Neuronal stem cell (in vitro differentiated cells): ENCODE data around the gene SPRED3.

Source experiments
- DNase-seq: peaks from one replicate; pipeline ENCODE4 v3.0.0-alpha.2; 2013; ENCODE audit warnings: low spot score
- H2AFZ ChIP-seq: one replicate; pipeline ENCODE4 v1.6.1; 2013; ENCODE audit warnings: mild to moderate bottlenecking, low read length, inconsistent platforms
- H2AK5ac ChIP-seq: 2 replicates; pipeline ENCODE4 v1.6.1; 2013; ENCODE audit warnings: low read depth, mild to moderate bottlenecking, inconsistent platforms, low read length, moderate library complexity, mixed read lengths
- H2BK120ac ChIP-seq: 2 replicates; pipeline ENCODE4 v1.6.1; 2013; ENCODE audit warnings: low read depth, mild to moderate bottlenecking, inconsistent platforms, low read length, moderate library complexity, mixed read lengths
- H2BK12ac ChIP-seq: one replicate; pipeline ENCODE4 v1.6.1; 2013; ENCODE audit warnings: low read length, inconsistent platforms
- H2BK15ac ChIP-seq: 2 replicates; pipeline ENCODE4 v1.6.1; 2013; ENCODE audit warnings: mild to moderate bottlenecking, low read length, inconsistent platforms, mixed read lengths
- H2BK5ac ChIP-seq: one replicate; pipeline ENCODE4 v1.6.1; 2013; ENCODE audit warnings: inconsistent platforms, mild to moderate bottlenecking, low read length, moderate library complexity
- H3K14ac ChIP-seq: one replicate; pipeline ENCODE4 v1.6.1; 2013; ENCODE audit warnings: low read length, inconsistent platforms
- H3K18ac ChIP-seq: 2 replicates; pipeline ENCODE4 v1.6.1; 2013; ENCODE audit warnings: low read length, inconsistent platforms
- H3K23ac ChIP-seq: 2 replicates; pipeline ENCODE4 v1.6.1; 2013; ENCODE audit warnings: low read depth, mild to moderate bottlenecking, mixed read lengths, low read length, inconsistent platforms; ENCODE audit not compliant: poor library complexity
- H3K27ac ChIP-seq: replicated peaks from 3 replicates; pipeline ENCODE4 v1.5.1; 2013; ENCODE audit warnings: low read length, inconsistent platforms
- H3K27me3 ChIP-seq, 3 experiments: 2 replicates each; pipeline ENCODE4 v1.6.1; 2013; ENCODE audit warnings: low read length in 3 of 3, mild to moderate bottlenecking in 2 of 3, inconsistent platforms in 1 of 3, low read depth in 1 of 3, mixed read lengths in 1 of 3, moderate library complexity in 1 of 3; ENCODE audit not compliant: control insufficient read depth in 3 of 3, insufficient read depth in 3 of 3
- H3K36me3 ChIP-seq, 2 donors: replicated peaks in 1 of 2; 2 replicates each; pipeline ENCODE4 v1.6.1; 2013; ENCODE audit warnings: low read length in 2 of 2; ENCODE audit not compliant: control insufficient read depth in 2 of 2, insufficient read depth in 2 of 2
- H3K4ac ChIP-seq: 2 replicates; pipeline ENCODE4 v1.6.1; 2013; ENCODE audit warnings: inconsistent platforms, mild to moderate bottlenecking, low read length, moderate library complexity
- H3K4me1 ChIP-seq, 2 donors: 1 replicate in 1 of 2; 2 replicates in 1 of 2; pipeline ENCODE4 v1.6.1; 2013; ENCODE audit warnings: low read length in 2 of 2, low read depth in 1 of 2; ENCODE audit not compliant: control insufficient read depth in 2 of 2, insufficient read depth in 1 of 2
- H3K4me2 ChIP-seq: one replicate; pipeline ENCODE4 v1.6.1; 2013; ENCODE audit warnings: mild to moderate bottlenecking, low read length, inconsistent platforms; ENCODE audit not compliant: insufficient read depth, poor library complexity, severe bottlenecking
- H3K4me3 ChIP-seq, 2 donors: 2 replicates each; pipeline ENCODE4 v1.5.1; 2013; ENCODE audit warnings: low read length in 2 of 2, mild to moderate bottlenecking in 2 of 2, inconsistent platforms in 1 of 2, moderate library complexity in 1 of 2
- H3K79me1 ChIP-seq: one replicate; pipeline ENCODE4 v1.6.1; 2013; ENCODE audit warnings: low read depth, mild to moderate bottlenecking, inconsistent platforms, low read length, moderate library complexity
- H3K9ac ChIP-seq: one replicate; pipeline ENCODE4 v1.6.1; 2013; ENCODE audit warnings: mild to moderate bottlenecking, low read depth, low read length, inconsistent platforms; ENCODE audit not compliant: poor library complexity
- H3K9me3 ChIP-seq, 2 donors: replicated peaks in 1 of 2; 2 replicates each; pipeline versions ENCODE3 to v1.6.1; 2013; ENCODE audit warnings: low read length in 2 of 2, mild to moderate bottlenecking in 2 of 2, inconsistent platforms in 1 of 2, low read depth in 1 of 2, mixed read lengths in 1 of 2, moderate library complexity in 1 of 2; ENCODE audit not compliant: control insufficient read depth in 2 of 2, insufficient read depth in 1 of 2
- H4K8ac ChIP-seq: one replicate; pipeline ENCODE4 v1.6.1; 2013; ENCODE audit warnings: low read depth, mild to moderate bottlenecking, inconsistent platforms, low read length, moderate library complexity
- H4K91ac ChIP-seq: one replicate; pipeline ENCODE4 v1.6.1; 2013; ENCODE audit warnings: low read length, low read depth, mild to moderate bottlenecking, inconsistent platforms; ENCODE audit not compliant: poor library complexity
- WGBS, 2 donors: extraction: QIAGEN DNeasy Blood & Tissue Kit; methylation state at CpG; one replicate each; pipeline ENCODE4 v1.1.7; 2013; ENCODE audit warnings: missing lambda C conversion rate in 2 of 2, mixed read lengths in 1 of 2; ENCODE audit not compliant: insufficient read length in 2 of 2, insufficient replicate concordance in 1 of 2; ENCODE audit errors: extremely low coverage in 2 of 2; 5-methylcytosine and 5-hydroxymethylcytosine counted together

SPRED3 gene

DNA sequence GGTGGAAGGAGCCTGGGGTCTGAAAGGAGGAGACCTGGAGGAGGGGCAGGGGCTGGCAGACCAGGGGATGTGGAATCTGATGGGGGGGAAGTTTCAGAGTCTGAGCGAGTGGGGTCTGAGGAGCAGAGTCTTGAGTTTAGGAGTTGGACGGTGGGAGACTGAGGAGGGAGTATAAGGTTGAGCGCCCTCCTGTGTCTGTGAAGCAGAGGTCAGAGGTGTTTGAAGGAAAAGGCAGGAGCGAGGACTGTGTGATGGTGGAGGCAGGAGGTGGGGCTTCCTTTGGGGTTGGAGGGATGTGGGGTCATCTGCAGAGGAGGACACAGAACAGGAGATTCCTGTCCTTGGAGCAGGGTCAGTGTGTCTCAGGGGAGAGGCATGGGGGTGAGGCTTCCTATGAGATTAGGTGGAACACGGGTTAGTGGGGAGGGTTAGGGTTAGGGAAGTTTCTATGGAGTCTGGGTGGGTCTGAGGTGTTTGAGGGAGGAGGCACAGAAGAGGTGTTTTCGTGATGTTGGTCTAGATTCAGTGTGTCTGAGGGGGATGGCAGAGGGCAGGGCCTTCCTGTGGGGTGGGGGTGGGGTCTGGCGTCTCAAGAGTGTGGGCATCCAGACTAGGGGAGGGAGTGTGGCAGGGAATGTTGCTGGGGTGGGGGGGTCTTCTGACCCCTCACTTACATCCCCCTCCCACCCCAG is 53.3 kb downstream of the SPRED3 start:
- Histone ChIP-seq H2BK15ac (peak overlapping the region; percentile 93), H3K27me3 (peaks cover 0 to 3% (median 0%) of the 10 kb centered on the region in 3 experiments), H4K91ac (no peak overlapping the region), H3K4me3 (no peak overlapping the region), H3K9me3 (no peaks in the 10 kb centered on the region), H3K18ac (peak overlapping the region; percentile 83), H2AK5ac (no peak overlapping the region), H2BK5ac (peak overlapping the region; percentile 39), H3K9ac (no peak overlapping the region), H2BK12ac (peak overlapping the region; percentile 46), H3K23ac (peak overlapping the region; percentile 55), H2AFZ (peak overlapping the region; percentile 43), H3K4me1 (peaks cover 0 to 5% of the 10 kb centered on the region in 2 donors), H3K79me1 (no peaks in the 10 kb centered on the region), H3K36me3 (no peaks in the 10 kb centered on the region), H3K27ac (no peak overlapping the region), H2BK120ac (no peak overlapping the region), H3K14ac (no peak overlapping the region), H3K4me2 (no peak overlapping the region), H4K8ac (no peak overlapping the region), H3K4ac (no peak overlapping the region)
- WGBS, 2 donors: no CpG with 5 or more reads among the region's 7 CpGs
- DNase-seq: no peak

DNA sequence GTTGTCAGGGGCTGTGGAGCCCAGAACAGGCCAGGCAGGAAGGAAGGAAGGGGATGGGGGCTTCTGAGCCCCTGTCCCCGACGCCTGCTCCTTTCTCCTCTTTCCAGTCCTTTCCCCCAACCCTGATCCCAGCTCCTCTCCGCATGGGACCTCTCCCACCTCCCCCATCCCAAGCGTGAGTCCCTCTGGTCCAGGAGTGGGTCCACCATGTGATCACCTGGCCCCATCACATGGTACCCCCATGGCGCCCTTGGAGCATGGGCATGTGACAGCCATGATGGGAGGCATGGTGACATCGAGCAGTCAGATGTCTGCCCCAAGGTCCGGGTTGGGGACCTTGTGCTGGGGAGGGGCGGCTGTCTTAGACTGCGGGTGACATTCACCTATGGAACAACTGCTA is 54.2 kb downstream of the SPRED3 start:
- no peak overlapping the region for H3K9ac ChIP-seq
- no peak overlapping the region for H2AFZ ChIP-seq
- no peak for DNase-seq
- no CpG with 5 or more reads among the region's 9 CpGs for whole genome bisulfite sequencing, 2 donors
- peak overlapping the region; percentile 43 for H2AK5ac ChIP-seq
- peak overlapping the region; percentile 20 for H3K18ac ChIP-seq
- H4K91ac ChIP-seq: no peak overlapping the region
- H3K36me3 ChIP-seq: no peaks in the 10 kb centered on the region
- peaks cover 0 to 3% (median 0%) of the 10 kb centered on the region in 3 experiments for H3K27me3 ChIP-seq
- H2BK15ac ChIP-seq: peak overlapping the region; percentile 93
- H3K79me1 ChIP-seq: no peaks in the 10 kb centered on the region
- no peak overlapping the region for H3K4ac ChIP-seq
- no peak overlapping the region for H3K4me2 ChIP-seq
- H3K9me3 ChIP-seq: no peaks in the 10 kb centered on the region
- H2BK5ac ChIP-seq: no peak overlapping the region
- peaks cover 0 to 5% of the 10 kb centered on the region in 2 donors for H3K4me1 ChIP-seq
- no peak overlapping the region for H3K23ac ChIP-seq
- H3K4me3 ChIP-seq: no peak overlapping the region
- no peak overlapping the region for H2BK12ac ChIP-seq
- no peak overlapping the region for H3K14ac ChIP-seq
- no peak overlapping the region for H3K27ac ChIP-seq
- no peak overlapping the region for H4K8ac ChIP-seq
- H2BK120ac ChIP-seq: no peak overlapping the region

DNA sequence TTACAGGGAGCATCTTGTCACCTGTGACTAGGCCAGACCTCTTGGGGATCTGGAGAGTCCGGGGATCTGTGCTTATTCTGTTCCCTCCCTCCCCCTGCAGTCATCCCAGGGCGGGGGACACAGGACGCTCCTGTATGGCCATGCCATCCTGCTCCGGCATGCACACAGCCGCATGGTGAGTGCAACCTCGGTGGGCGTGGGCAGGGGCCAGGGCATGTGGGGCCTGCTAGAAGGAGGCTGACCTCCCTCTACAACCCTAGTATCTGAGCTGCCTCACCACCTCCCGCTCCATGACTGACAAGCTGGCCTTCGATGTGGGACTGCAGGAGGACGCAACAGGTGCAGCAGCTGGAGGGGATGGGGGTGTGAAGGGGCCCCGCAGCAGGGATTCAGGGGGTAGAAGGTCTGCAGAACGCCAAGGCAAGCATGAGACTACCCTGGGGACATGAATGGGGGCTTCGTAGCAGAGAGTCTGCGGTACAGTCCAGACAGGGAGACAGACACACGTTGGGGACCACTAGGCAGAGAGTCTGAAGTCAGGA is 55.0 kb downstream of the SPRED3 start:
- no peak overlapping the region for H3K4me3 ChIP-seq
- H3K14ac ChIP-seq: no peak overlapping the region
- H3K27me3 ChIP-seq: peaks cover 0 to 3% (median 0%) of the 10 kb centered on the region in 3 experiments
- no peak overlapping the region for H2BK12ac ChIP-seq
- no peaks in the 10 kb centered on the region for H3K79me1 ChIP-seq
- H3K4me1 ChIP-seq: peaks cover 0 to 5% of the 10 kb centered on the region in 2 donors
- H2AFZ ChIP-seq: no peak overlapping the region
- peak overlapping the region; percentile 71 for H3K18ac ChIP-seq
- no peak overlapping the region for H4K91ac ChIP-seq
- H3K4me2 ChIP-seq: no peak overlapping the region
- no peak overlapping the region for H4K8ac ChIP-seq
- no peak overlapping the region for H3K27ac ChIP-seq
- no peak overlapping the region for H2BK120ac ChIP-seq
- H3K9ac ChIP-seq: peak overlapping the region; percentile 60
- no CpG with 5 or more reads among the region's 15 CpGs for WGBS, 2 donors
- no peaks in the 10 kb centered on the region for H3K9me3 ChIP-seq
- no peak overlapping the region for H2AK5ac ChIP-seq
- H3K36me3 ChIP-seq: no peaks in the 10 kb centered on the region
- H2BK15ac ChIP-seq: no peak overlapping the region
- no peak overlapping the region for H3K4ac ChIP-seq
- peak overlapping the region; percentile 53 for H2BK5ac ChIP-seq
- DNase-seq: no peak
- no peak overlapping the region for H3K23ac ChIP-seq

DNA sequence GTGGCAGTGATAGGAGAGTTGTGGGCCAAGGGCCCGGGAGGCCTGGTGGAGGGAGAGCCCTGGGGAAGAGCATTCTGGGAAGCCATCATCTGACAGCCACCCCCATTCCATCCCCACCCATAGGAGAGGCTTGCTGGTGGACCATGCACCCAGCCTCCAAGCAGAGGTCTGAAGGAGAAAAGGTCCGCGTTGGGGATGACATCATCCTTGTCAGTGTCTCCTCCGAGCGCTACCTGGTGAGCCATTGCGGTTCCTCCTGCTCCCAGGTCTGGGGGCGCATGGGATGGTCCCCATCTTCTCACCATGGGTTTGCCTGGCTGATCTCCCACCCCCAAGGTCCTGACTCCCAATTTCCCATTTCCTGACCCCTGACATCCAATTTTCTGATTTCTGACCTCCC is 55.5 kb downstream of the SPRED3 start:
- H3K36me3 ChIP-seq: no peaks in the 10 kb centered on the region
- H3K79me1 ChIP-seq: no peaks in the 10 kb centered on the region
- no peaks in the 10 kb centered on the region for H3K9me3 ChIP-seq
- H3K23ac ChIP-seq: no peak overlapping the region
- no peak overlapping the region for H3K14ac ChIP-seq
- peaks cover 0 to 5% of the 10 kb centered on the region in 2 donors for H3K4me1 ChIP-seq
- no peak overlapping the region for H3K18ac ChIP-seq
- peak overlapping the region; percentile 53 for H2BK5ac ChIP-seq
- no peak overlapping the region for H2BK12ac ChIP-seq
- WGBS, 2 donors: no CpG with 5 or more reads among the region's 7 CpGs
- no peak overlapping the region for H4K8ac ChIP-seq
- H2AK5ac ChIP-seq: no peak overlapping the region
- DNase-seq: no peak
- no peak overlapping the region for H2BK15ac ChIP-seq
- no peak overlapping the region for H3K9ac ChIP-seq
- no peak overlapping the region for H2BK120ac ChIP-seq
- no peak overlapping the region for H3K4me3 ChIP-seq
- no peak overlapping the region for H3K4me2 ChIP-seq
- H2AFZ ChIP-seq: no peak overlapping the region
- no peak overlapping the region for H4K91ac ChIP-seq
- no peak overlapping the region for H3K27ac ChIP-seq
- no peak overlapping the region for H3K4ac ChIP-seq
- peaks cover 0 to 3% (median 0%) of the 10 kb centered on the region in 3 experiments for H3K27me3 ChIP-seq
